ENCODE data around the gene BICDL2.

- TF ChIP-seq CTCF (conservative IDR thresholded peaks at IDR 0.05; ENCODE audit: low read length), result no peak
- no peak for TF ChIP-seq EZH2phosphoT487 (IDR thresholded peaks at IDR 0.05; ENCODE audit: borderline replicate concordance)
Measured at GRCh38 chr16:3084491-3084890, 47.7 kb upstream of the BICDL2 start.

All from Loucy (cell line).